Dedifferentiated amniotic fluid mesenchymal stem cell (primary cell): ENCODE measurements around the gene NEAT1.

Experiments used
- DNase-seq: peaks from one replicate; pipeline ENCODE4 v3.0.0-alpha.2; 2016; ENCODE audit errors: extremely low spot score

NEAT1 gene

GRCh38 chr11:65433657-65434056, 11.1 kb downstream of the NEAT1 start:
- DNase-seq, result no peak

GRCh38 chr11:65434057-65434666, 11.6 kb downstream of the NEAT1 start:
- DNase-seq, result no peak

DNA sequence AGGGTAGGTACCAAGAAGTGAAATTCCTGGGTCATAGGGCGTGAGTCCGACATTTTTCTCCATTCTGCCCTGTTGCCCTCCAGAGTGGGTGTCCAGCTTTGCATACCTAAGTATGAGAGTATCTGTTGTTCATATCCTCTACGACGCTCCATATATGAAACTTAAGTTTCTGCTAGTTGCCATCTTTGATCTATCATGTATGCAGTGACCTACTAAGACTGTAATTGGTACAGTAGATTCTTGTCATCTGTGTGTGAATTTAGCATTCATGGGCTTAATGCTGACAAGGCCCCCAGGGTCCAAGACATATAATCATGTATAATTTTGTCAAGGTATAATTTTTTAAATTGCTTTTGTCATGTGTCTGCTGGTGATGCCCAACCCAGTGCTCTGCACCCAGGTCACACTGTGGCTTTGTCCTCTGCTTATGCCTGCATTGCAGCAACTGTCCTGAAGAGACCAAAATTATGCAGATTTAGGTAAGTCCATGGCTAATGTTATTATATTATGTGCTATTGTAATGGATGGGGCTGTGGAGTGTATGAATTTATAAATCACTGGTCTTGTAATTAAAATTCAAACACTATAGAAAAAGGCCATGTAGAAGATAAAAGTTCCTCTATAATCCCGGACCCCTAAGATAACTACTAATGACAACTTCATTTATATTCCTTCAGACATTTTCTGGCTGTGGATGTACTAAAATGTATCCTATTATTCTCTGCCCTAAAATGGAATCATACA, 12.2 kb downstream of the NEAT1 start:
- DNase-seq, result no peak

DNA sequence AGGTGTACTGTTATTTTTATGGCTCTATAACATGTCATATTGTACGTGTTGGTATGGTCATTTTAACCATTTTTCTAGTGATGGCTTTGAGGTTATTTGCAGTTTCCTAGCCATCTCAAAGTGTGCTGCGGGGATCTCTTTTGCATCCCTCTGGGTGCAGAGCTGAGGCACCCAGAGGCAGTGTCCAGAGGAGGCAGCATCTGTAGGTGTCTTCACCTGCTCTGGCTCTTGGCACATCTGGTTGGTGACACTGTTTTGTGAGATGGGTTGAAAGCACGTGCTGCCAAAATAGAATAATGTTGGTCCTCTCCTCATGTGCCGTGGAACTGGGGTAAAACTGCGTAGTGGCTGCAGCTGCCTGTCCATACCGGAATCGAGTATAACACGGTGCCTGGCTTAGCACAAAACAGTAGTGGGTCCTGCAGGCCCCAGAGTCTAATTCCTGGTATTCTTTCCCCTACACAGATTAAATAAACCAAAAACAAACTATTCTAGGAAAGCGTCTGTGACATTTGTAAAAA, 12.9 kb downstream of the NEAT1 start:
- DNase-seq, result no peak

GRCh38 chr11:65435981-65436411, 13.4 kb downstream of the NEAT1 start:
- DNase-seq, result no peak

- no peak for DNase-seq
Measured at GRCh38 chr11:65436412-65437032, 13.9 kb downstream of the NEAT1 start.

GRCh38 chr11:65437436-65438227, 15.0 kb downstream of the NEAT1 start:
- DNase-seq, result no peak

DNA sequence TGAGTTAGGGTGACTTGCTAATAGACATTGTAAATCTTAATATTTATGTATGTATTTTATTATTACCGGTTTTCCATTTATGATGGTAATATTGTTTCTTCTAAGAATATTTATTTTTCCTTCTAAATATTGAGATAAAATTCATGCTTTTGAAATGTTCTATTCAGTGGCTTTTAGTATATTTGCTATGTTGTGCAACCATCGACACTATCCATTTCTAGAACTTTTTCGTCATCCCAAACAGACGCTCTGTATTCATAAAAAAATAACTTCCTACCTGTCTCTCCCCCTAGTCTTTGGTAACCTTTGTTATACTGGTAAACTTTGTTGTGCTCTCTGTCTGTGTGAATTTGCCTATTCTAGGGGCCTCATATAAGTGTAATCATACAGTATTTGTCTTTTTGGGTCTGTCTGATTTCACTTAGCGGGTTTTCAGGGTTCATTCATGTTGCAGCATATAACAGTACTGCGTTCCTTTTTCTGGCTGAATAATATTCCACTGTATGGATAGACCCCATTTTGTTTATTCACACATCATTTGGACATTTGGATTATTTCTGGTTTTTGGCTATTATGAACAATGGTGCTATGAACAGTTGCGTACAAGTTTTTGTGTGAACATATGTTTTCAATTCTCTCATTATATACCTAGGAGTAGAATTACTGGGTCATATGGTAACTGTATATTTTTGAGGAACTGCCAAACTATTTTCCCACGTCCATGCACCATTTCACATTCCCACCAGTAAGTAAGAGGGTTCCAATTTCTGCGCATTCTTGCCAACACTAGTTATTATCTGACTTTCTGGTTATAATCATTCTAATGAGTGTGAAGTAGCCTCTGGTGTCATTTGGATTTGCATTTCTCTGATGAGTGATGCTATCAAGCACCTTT, 15.9 kb downstream of the NEAT1 start:
- no peak for DNase-seq

DNA sequence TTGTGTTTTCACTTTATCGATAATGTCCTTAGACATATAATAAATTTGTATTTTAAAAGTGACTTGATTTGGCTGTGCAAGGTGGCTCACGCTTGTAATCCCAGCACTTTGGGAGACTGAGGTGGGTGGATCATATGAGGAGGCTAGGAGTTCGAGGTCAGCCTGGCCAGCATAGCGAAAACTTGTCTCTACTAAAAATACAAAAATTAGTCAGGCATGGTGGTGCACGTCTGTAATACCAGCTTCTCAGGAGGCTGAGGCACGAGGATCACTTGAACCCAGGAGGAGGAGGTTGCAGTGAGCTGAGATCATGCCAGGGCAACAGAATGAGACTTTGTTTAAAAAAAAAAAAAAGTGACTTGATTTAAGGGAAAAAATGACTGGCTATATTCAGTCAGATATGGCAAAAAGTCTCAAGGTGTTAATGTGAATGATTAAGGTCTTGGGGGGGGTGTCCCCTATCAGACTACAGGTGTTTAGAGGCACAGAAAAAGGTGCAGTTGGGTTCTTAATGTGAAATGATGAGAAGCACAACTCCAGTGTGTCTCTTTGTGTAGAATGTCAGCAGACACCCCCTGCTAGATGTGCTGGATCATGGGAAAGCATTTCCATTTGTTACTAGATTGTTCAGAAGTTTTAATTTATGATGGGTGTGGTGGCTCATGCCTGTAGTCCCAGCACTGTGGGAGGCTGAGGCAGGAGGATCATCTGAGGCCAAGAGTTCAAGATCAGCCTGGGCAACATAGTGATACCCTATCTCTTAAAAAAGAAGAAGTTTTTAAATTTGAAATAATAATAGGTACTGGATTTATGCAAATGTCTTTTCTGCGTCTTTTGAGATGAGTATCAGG, 17.0 kb downstream of the NEAT1 start:
- no peak for DNase-seq

DNA sequence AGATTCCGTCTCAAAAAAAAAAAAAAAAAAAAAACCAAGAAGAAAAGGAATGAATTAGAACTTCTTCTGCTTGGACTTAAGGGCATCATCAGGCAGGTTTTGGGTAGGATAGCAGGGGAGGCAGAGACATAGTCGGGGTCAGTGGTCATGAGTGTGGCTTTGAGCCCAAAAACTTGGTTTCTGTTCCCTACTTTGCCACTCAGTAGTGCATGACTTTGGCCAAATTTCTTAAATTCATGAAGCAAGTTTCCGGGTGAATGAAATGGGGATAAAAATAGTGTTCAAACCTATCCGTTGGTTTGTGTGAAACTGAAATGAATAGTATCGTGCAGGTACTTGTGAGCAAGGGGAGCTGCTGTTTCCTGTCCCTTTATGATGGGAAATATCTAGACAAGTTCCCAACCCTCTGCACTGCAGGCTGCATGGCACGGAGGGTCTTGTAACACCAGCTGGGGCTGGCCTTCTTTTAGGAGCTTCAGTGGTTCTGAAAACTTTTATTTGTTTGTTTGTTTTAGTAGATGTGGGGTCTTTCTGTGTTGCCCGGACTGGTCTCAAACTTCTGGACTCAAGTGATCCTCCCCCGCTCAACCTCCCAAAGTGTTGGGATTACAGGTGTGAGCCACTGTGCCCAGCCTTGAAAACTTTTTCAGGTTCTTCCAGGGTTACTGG, 18.4 kb downstream of the NEAT1 start:
- no peak for DNase-seq

GRCh38 chr11:65442842-65443331, 20.3 kb downstream of the NEAT1 start:
- DNase-seq, result no peak

GRCh38 chr11:65444314-65445051, 21.9 kb downstream of the NEAT1 start:
- DNase-seq, result no peak

DNA sequence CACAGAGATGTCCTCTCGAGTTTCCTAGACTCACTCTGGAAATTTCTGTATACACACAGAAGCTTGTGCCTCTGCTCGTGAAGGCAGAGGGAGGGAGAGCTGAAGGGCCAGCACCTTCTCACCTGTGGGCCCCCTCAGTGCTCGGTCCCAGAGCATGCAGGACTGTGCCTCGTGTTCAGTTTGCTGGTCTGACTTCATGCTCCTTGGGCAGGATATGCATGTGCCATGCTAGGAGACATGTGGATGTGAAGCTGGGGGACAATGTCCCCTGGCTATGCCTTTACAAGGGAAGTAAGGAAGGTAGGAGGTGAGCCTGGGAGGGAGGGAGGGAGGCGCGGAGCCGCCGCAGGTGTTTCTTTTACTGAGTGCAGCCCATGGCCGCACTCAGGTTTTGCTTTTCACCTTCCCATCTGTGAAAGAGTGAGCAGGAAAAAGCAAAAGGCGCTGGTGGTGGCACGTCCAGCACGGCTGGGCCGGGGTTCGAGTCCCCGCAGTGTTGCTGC, 22.6 kb downstream of the NEAT1 start:
- no peak for DNase-seq

DNA sequence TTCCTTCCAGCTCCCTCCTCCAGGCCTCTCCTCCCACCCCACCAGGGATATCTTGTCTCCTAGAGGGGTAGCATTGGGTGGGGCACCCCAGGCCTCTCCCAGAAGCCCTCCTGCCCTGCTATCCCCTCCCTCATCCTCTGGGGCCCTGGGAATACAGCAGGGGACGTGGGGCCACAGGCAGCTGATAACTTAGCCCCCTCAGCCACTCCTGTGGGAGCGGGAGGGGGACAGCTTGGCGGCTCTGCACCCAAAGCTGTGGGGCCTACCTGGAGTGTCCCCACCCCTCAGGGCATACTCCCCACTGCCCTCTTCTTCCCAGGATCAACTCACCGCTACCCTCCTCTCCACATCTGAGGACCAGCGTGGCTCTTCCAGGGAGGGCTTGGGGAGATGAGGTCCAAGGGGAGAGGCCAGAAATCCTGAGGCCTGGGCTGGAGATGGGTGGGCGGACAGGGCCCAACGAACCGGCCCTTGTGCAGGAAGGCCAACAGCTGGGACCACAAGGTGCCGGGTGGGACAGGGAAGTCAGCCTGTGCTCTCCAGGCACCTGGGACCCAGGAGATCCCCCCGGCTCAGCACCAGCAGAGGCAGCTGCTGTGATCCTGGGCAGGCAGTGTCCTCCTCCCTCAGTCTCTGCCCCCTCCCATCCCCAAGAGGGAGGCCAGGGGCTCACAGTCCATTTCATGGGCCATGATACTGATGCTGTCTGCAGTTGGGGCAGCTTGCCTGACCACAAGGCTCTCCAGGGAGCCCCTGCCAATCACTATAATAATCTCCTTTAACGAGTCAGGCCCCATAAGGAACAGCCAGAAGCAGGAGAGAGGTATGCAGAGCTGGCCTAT, 23.2 kb downstream of the NEAT1 start:
- no peak for DNase-seq

DNA sequence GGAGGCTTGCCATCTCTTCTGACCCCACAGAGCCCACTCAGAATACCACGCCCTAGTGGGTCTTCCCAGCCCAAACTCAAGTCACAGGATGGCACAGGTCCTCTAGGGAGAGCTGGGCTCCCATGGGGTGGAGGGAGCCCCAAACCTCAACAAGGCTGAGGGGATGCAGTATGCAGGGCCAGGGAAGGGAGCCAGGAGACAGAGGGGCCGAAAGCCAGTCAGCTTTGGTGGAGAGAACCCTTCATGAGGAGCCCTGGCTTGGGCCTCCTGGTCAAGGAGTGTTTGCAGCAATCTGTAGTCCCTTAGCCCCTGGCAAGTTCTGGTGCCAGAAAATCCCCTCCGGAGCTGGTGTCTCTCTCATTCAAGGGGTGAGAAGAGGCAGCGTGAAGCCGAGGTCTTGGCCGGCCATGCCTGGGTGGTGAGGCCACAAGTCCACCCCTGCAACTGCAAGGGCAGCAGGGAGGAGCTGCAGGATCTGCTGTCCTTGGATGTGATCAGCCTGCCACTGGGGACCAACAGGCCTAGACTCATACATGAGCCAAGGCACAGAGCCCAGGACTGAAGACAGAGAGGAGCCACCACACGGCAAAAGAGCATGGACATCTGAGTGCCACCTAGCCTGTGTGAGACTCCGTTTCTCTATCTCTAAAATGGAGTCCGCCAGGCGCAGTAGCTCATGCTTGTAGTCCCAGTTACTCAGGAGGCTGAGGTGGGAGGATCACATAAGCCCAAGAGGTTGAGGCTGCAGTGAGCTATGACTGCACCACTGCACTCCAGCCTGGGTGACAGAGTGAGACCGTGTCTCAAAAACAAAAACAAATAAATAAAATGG, 24.1 kb downstream of the NEAT1 start:
- no peak for DNase-seq

DNA sequence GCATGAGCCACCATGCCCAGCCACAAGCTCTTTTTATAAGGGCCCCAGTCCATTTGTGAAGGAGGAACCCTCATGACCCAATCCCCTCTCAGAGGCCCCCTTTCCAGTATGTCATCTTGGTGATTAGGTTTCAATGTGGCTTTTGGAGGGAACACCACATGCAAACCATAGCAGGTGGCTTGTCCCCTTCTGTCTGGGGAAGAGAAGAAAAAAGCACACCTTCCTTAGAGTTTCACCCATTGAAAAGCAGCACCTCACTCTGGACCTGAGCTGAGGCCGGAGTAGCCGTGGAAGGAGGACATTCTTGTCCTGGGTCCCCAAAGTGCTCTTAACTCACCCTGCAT, 25.4 kb downstream of the NEAT1 start:
- DNase-seq, result no peak
